ENCODE data around the gene NRG3.

The NRG3 gene

GRCh38 chr10:82390866-82391658 is 516.1 kb downstream of the NRG3 start:
- TF ChIP-seq CTCF (IDR thresholded peaks at IDR 0.05; ENCODE audit: insufficient read depth, low read length, poor library complexity, severe bottlenecking) = no peak
- H3K27me3 ChIP-seq (replicated peaks; ENCODE audit: control insufficient read depth, insufficient read depth, low read length) = no peaks in the 10 kb centered on the region
- no peak overlapping the region for H3K4me3 ChIP-seq (replicated peaks; ENCODE audit: low read depth, low read length)
- no peak for DNase-seq (ENCODE audit: extremely low read depth, insufficient read length)
- no peaks in the 10 kb centered on the region for H3K36me3 ChIP-seq (ENCODE audit: control insufficient read depth, insufficient read depth, low read length)

GRCh38 chr10:82391971-82392370 is 517.0 kb downstream of the NRG3 start:
- no peak for DNase-seq (ENCODE audit: extremely low read depth, insufficient read length)
- TF ChIP-seq CTCF (IDR thresholded peaks at IDR 0.05; ENCODE audit: insufficient read depth, low read length, poor library complexity, severe bottlenecking) = no peak
- Histone ChIP-seq H3K27me3 (replicated peaks; ENCODE audit: control insufficient read depth, insufficient read depth, low read length) (no peaks in the 10 kb centered on the region), H3K36me3 (ENCODE audit: control insufficient read depth, insufficient read depth, low read length) (no peaks in the 10 kb centered on the region), H3K4me3 (replicated peaks; ENCODE audit: low read depth, low read length) (no peak overlapping the region)

GRCh38 chr10:82392533-82392932 is 517.5 kb downstream of the NRG3 start:
- Histone ChIP-seq H3K4me3 (replicated peaks; ENCODE audit: low read depth, low read length) (no peak overlapping the region), H3K36me3 (ENCODE audit: control insufficient read depth, insufficient read depth, low read length) (no peaks in the 10 kb centered on the region), H3K27me3 (replicated peaks; ENCODE audit: control insufficient read depth, insufficient read depth, low read length) (no peaks in the 10 kb centered on the region)
- no peak for TF ChIP-seq CTCF (IDR thresholded peaks at IDR 0.05; ENCODE audit: insufficient read depth, low read length, poor library complexity, severe bottlenecking)
- DNase-seq (ENCODE audit: extremely low read depth, insufficient read length) = no peak

GRCh38 chr10:82394122-82394521 is 519.1 kb downstream of the NRG3 start:
- TF ChIP-seq CTCF (IDR thresholded peaks at IDR 0.05; ENCODE audit: insufficient read depth, low read length, poor library complexity, severe bottlenecking) = no peak
- no peaks in the 10 kb centered on the region for H3K27me3 ChIP-seq (replicated peaks; ENCODE audit: control insufficient read depth, insufficient read depth, low read length)
- H3K36me3 ChIP-seq (ENCODE audit: control insufficient read depth, insufficient read depth, low read length) = no peaks in the 10 kb centered on the region
- no peak for DNase-seq (ENCODE audit: extremely low read depth, insufficient read length)
- H3K4me3 ChIP-seq (replicated peaks; ENCODE audit: low read depth, low read length) = no peak overlapping the region

- Histone ChIP-seq H3K27me3 (replicated peaks; ENCODE audit: control insufficient read depth, insufficient read depth, low read length) (no peaks in the 10 kb centered on the region), H3K36me3 (ENCODE audit: control insufficient read depth, insufficient read depth, low read length) (no peaks in the 10 kb centered on the region), H3K4me3 (replicated peaks; ENCODE audit: low read depth, low read length) (no peak overlapping the region)
- TF ChIP-seq CTCF (IDR thresholded peaks at IDR 0.05; ENCODE audit: insufficient read depth, low read length, poor library complexity, severe bottlenecking) = no peak
- no peak for DNase-seq (ENCODE audit: extremely low read depth, insufficient read length)
These were observed 520.0 kb downstream of the NRG3 start for GRCh38 chr10:82394987-82395386.
